ENCODE measurements around the gene CLUH. TPM values are rescaled to one million over a fixed set of nuclear protein-coding genes. Genes with fewer than 3 reads are reported as not detected.

The CLUH gene
- total RNA-seq, 1 donor from 2014 or later = 36.0 TPM

DNA sequence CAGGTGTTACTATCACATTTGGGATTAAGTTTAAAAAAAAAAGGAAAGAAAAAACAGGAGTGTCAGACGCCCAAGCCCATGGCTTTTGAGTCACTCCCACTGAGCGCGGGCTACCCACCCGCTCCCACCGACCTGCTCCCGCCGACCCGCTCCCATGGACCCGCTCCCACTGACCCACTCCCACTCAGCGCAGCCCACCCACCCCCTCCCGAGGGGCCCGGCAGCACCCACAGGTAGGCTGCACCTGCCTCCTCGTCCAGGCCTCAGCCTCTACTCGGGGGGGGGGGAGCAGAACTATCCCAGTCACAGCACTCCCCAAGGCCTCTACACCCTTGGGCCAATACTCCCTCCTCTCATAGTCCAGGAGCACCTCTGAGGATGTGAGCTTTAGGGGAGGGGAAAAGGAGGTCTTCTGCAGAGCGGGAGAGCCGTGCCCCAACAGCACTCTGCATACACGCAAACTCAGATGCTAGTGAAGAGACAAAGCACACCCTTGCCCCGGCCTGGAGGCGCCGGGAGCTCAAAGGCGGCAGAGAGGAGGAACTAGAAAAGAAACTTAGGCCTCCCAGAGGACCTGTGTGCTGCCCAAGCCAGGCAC is 2.9 kb downstream of the CLUH start:
- no peaks in the 10 kb centered on the region for H3K27me3 Mint-ChIP-seq (ENCODE audit: low read depth)
- H3K27ac Mint-ChIP-seq (ENCODE audit: unreplicated experiment) = no peak overlapping the region
- H3K4me3 Mint-ChIP-seq (ENCODE audit: unreplicated experiment) = no peak overlapping the region

DNA sequence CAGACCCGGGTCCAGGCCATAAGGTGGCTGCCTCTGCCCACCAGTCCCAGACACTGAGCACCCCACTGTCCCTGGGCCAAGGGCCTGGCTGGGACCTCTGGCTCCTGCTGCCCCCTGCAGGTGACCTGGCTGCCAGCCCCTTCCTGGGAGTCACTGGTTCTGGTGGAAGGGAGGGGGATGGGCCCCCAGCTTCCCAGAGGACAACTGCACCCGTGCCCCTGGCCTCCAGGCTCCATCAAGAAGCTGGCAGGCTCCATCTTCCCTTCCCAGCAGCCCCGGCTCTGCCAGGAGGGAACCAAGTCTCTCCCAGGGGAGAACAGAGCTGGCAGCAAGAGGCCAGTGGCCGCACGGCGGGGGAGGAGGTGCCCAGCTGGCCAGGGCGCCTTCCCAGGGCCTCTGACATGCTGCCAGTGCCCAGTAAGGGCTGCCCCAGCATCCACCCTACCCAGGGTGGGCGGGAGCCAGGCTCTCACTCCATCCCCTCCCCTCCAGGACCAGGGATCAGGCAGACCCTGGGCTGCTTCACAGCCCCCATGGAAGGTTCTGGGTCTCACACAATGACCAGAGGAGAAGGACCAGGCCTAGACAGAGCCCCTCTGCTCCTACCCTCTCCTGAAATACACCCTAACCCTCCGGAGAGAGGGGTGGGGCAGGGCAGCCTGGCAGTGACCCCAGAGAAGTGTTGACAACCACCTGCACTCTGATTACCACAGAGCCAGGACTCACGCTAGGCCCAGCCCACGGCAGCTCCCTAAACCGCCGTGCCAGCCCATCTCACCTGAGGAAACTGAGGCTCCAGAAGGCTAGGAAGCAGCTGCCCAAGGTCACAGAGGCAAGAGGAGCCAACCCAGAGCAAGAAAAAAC is 3.6 kb downstream of the CLUH start:
- Mint-ChIP-seq H3K27me3 (ENCODE audit: low read depth) (no peaks in the 10 kb centered on the region), H3K36me3 (ENCODE audit: low read depth) (no peaks in the 10 kb centered on the region), H3K27ac (ENCODE audit: unreplicated experiment) (no peak overlapping the region), H3K9me3 (ENCODE audit: low read depth) (no peaks in the 10 kb centered on the region), H3K4me1 (ENCODE audit: low read depth) (peaks cover 45% of the 10 kb centered on the region), H3K4me3 (ENCODE audit: unreplicated experiment) (peak overlapping the region; percentile 36)
- DNase-seq (ENCODE audit: low spot score) = no peak
- TF ChIP-seq, protein P1, sequence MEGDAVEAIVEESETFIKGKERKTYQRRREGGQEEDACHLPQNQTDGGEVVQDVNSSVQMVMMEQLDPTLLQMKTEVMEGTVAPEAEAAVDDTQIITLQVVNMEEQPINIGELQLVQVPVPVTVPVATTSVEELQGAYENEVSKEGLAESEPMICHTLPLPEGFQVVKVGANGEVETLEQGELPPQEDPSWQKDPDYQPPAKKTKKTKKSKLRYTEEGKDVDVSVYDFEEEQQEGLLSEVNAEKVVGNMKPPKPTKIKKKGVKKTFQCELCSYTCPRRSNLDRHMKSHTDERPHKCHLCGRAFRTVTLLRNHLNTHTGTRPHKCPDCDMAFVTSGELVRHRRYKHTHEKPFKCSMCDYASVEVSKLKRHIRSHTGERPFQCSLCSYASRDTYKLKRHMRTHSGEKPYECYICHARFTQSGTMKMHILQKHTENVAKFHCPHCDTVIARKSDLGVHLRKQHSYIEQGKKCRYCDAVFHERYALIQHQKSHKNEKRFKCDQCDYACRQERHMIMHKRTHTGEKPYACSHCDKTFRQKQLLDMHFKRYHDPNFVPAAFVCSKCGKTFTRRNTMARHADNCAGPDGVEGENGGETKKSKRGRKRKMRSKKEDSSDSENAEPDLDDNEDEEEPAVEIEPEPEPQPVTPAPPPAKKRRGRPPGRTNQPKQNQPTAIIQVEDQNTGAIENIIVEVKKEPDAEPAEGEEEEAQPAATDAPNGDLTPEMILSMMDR (IDR thresholded peaks at IDR 0.05) = peak; percentile 67

More for the DNA sequence above, 2.9 kb downstream of the CLUH start:
- Mint-ChIP-seq H3K9me3 (ENCODE audit: low read depth) (no peaks in the 10 kb centered on the region), H3K36me3 (ENCODE audit: low read depth) (no peaks in the 10 kb centered on the region), H3K4me1 (ENCODE audit: low read depth) (peaks cover 45% of the 10 kb centered on the region)
- TF ChIP-seq, protein P1 (IDR thresholded peaks at IDR 0.05) = no peak
- no peak for DNase-seq (ENCODE audit: low spot score)

DNA sequence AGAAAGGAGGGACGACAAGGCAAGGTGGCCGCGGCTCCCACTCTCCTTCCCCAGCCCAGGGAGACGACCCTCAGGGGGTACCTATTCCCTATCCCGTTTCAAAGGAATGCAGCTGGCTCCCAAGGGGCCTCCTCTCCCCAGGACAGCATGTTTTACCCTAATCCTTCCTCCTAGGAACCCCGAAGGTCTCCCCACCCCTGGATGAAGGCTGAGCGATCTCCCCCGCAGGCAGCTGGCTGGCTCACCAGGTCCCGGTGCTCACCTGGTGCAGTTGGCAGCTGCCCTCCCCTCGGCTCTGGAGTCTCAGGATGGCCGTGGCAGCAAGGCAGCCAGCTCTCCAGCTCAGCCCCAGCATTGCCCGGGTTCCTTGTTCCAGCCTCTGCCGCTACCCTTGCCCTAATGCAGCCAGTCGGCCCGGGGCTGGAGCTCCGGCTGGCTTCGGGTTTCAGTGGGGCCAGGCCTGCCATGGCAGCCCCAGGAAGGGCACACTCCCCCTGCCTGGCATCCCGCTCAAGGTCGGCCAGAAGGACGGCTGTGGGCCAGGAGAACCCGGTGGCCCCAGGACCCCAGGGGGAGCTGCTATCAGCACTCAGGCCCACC is 4.6 kb downstream of the CLUH start:
- Mint-ChIP-seq H3K4me3 (ENCODE audit: unreplicated experiment) (no peak overlapping the region), H3K36me3 (ENCODE audit: low read depth) (peaks cover 1% of the 10 kb centered on the region), H3K27me3 (ENCODE audit: low read depth) (no peaks in the 10 kb centered on the region), H3K4me1 (ENCODE audit: low read depth) (peaks cover 38% of the 10 kb centered on the region), H3K9me3 (ENCODE audit: low read depth) (no peaks in the 10 kb centered on the region), H3K27ac (ENCODE audit: unreplicated experiment) (no peak overlapping the region)
- TF ChIP-seq, protein P1 (IDR thresholded peaks at IDR 0.05) = no peak
- peak; percentile 82 for DNase-seq (ENCODE audit: low spot score)

DNA sequence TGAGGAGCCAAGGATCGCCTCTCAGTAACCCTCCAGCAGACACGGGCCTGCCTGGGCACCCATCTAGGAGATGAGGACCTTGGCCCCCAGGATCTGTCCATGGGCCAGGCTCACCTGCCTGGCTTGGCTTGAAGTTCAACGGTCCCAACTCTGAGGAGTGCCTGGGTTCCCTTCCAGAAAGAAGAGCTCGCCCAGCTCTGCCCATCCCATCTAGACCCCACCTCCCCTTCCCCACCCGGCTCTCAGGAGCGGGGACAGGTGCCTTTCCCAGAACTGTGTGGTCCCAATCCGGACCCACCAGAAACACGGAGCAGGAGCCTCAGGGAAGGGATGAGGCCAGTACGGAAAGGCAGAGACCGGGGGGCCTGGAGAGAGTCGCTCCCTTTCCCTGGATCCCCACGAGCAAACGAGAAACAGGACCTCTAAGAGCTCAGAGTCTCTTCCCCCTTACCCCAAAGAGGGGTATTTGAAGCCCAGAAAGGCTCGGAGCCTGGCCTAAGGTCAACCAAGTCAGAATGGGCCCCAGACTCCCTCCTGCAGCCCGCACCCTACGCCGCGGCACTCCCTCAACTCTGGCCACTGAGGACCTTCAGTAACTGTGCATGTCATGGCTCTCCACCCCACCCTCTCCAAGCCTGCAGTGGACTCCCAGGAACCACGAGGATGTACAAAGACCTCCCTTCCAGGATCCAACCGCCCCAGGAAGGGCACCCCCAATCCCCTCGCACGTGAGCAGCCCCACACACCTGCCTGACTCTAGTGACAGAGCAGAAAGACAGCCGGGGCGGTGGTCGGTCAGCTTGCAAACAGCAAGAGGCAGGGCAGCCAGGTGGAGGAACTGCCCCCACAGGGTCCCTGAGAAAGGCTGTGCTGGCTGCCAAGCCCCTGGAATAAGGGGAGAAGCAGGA is 5.4 kb downstream of the CLUH start:
- TF ChIP-seq, protein P1 (IDR thresholded peaks at IDR 0.05) = no peak
- Mint-ChIP-seq H3K36me3 (ENCODE audit: low read depth) (peaks cover 1% of the 10 kb centered on the region), H3K27me3 (ENCODE audit: low read depth) (no peaks in the 10 kb centered on the region), H3K27ac (ENCODE audit: unreplicated experiment) (no peak overlapping the region), H3K4me3 (ENCODE audit: unreplicated experiment) (no peak overlapping the region), H3K4me1 (ENCODE audit: low read depth) (peaks cover 36% of the 10 kb centered on the region), H3K9me3 (ENCODE audit: low read depth) (no peaks in the 10 kb centered on the region)
- peak; percentile 86 for DNase-seq (ENCODE audit: low spot score)

Measured in chondrocyte (in vitro differentiated cells).